HFF-Myc (cell line): ENCODE results near the gene ELOA.

ENCODE experiments used
- DNase-seq: peaks from one replicate; pipeline ENCODE4 v3.0.0-alpha.2; 2011; ENCODE audit warnings: low read depth; ENCODE audit errors: extremely low read depth
- H3K4me3 ChIP-seq: replicated peaks from 2 replicates; pipeline ENCODE4 v1.5.1; 2011; ENCODE audit warnings: low read depth, mild to moderate bottlenecking, control low read depth, low read length
- TF ChIP-seq, protein P1 (sequence below): IDR thresholded peaks from 2 replicates; pipeline ENCODE4 v1.5.1; 2012; ENCODE audit warnings: mild to moderate bottlenecking, low read depth, low read length, control low read depth; ENCODE audit errors: missing control alignments

ELOA gene

DNA sequence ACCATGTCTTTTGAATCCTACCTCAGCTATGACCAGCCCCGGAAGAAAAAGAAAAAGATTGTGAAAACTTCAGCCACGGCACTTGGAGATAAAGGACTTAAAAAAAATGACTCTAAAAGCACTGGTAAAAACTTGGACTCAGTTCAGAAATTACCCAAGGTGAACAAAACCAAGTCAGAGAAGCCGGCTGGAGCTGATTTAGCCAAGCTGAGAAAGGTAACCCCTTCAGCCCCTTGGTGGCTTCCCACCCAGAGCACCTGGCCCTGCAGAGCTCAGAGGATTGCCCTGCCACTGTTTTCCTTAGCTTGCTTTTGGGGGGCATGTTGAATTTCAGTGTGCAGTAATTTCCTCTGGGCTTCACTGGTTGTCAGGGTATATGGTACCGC is 8.5 kb downstream of the ELOA start:
- no peak overlapping the region for H3K4me3 ChIP-seq
- TF ChIP-seq, protein P1, sequence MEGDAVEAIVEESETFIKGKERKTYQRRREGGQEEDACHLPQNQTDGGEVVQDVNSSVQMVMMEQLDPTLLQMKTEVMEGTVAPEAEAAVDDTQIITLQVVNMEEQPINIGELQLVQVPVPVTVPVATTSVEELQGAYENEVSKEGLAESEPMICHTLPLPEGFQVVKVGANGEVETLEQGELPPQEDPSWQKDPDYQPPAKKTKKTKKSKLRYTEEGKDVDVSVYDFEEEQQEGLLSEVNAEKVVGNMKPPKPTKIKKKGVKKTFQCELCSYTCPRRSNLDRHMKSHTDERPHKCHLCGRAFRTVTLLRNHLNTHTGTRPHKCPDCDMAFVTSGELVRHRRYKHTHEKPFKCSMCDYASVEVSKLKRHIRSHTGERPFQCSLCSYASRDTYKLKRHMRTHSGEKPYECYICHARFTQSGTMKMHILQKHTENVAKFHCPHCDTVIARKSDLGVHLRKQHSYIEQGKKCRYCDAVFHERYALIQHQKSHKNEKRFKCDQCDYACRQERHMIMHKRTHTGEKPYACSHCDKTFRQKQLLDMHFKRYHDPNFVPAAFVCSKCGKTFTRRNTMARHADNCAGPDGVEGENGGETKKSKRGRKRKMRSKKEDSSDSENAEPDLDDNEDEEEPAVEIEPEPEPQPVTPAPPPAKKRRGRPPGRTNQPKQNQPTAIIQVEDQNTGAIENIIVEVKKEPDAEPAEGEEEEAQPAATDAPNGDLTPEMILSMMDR: no peak
- no peak for DNase-seq

GRCh38 chr1:23752909-23753308 is 9.6 kb downstream of the ELOA start:
- no peak overlapping the region for H3K4me3 ChIP-seq
- DNase-seq: no peak
- TF ChIP-seq, protein P1: no peak

GRCh38 chr1:23756676-23757075 is 13.4 kb downstream of the ELOA start:
- no peak for DNase-seq
- TF ChIP-seq, protein P1: no peak
- no peak overlapping the region for H3K4me3 ChIP-seq

- DNase-seq: no peak
- TF ChIP-seq, protein P1: no peak
- H3K4me3 ChIP-seq: no peak overlapping the region
These were observed 14.5 kb downstream of the ELOA start for GRCh38 chr1:23757812-23758211.

- no peak overlapping the region for H3K4me3 ChIP-seq
- TF ChIP-seq, protein P1: no peak
- DNase-seq: no peak
These were observed 16.0 kb downstream of the ELOA start for GRCh38 chr1:23759277-23759676.

DNA sequence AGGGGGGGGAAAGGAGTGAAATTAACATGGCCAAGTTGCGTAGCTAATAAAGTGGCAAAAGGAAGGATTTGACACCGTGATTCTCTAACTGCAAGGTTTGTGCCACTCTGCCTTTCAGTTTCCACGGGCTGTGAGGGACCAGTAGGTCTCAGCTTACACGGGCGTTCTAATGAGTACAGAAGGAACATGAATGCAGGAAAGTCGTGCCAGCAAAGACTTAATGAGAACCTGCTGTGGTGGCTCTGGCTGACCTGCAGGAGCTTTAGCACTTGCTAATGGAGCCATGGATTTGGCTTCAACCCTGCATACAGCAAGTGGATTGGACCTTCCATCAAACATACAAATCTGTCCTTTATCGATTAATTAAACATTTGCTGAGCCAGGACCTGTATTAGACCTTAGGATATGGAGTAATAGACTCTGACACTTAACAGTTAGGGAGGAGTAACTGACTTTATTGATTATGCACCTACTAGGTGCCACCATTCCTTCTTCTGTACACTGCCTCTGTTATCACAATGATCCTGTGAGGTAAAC is 19.8 kb downstream of the ELOA start:
- H3K4me3 ChIP-seq: no peak overlapping the region
- no peak for DNase-seq
- TF ChIP-seq, protein P1: no peak

- TF ChIP-seq, protein P1: no peak
- DNase-seq: no peak
These were observed 25.5 kb downstream of the ELOA start for GRCh38 chr1:23768733-23769132.

More at GRCh38 chr1:23768733-23769132, 25.5 kb downstream of the ELOA start:
- H3K4me3 ChIP-seq: no peak overlapping the region
